NAMALWA (cell line): Measurements from ENCODE around the gene TMEM52.

Source experiments
- DNase-seq: peaks from one replicate; pipeline ENCODE4 v3.0.0-alpha.2; 2015; ENCODE audit warnings: low spot score

Gene TMEM52

DNA sequence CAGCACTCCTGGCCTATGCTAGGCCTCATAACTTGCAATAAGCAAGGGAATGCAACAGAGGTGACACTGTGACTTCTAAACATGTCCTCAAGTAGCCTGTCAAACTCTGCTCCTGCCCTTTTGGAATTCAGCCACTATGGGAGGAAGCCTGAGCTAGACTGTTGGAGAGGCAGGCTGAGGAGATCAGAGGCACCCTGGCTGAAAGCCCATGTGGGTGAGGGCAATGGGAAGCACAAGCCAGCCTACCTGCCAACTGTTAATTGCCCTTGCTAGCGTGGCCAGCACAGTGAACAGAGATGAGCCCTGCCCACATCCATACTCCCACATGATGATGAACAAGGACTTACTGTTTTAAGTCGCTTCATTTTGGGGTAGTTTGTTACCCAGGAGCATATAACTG is 45.9 kb downstream of the TMEM52 start:
- no peak for DNase-seq

GRCh38 chr1:1872329-1872994 is 46.6 kb downstream of the TMEM52 start:
- DNase-seq, result no peak

GRCh38 chr1:1869469-1869868 is 49.6 kb downstream of the TMEM52 start:
- peak; percentile 59 for DNase-seq
